Endothelial cell of umbilical vein (primary cell): Measurements from ENCODE around the gene RAB39A.

ENCODE experiments used
- CTCF ChIP-seq, 2 donors: IDR thresholded peaks; 1 replicate in 1 of 2; 2 replicates in 1 of 2; pipeline ENCODE4 v1.5.1; 2011; ENCODE audit warnings: low read length in 2 of 2, mild to moderate bottlenecking in 2 of 2, moderate library complexity in 2 of 2, control low read depth in 1 of 2, inconsistent platforms in 1 of 2, low read depth in 1 of 2; ENCODE audit not compliant: insufficient read depth in 1 of 2; ENCODE audit errors: extremely low read depth in 1 of 2
- EZH2 ChIP-seq: IDR thresholded peaks from 2 replicates; pipeline ENCODE4 v1.6.1; 2012; ENCODE audit warnings: borderline replicate concordance, low read depth, mild to moderate bottlenecking, moderate library complexity, low read length, inconsistent platforms; ENCODE audit not compliant: severe bottlenecking
- FOS ChIP-seq: IDR thresholded peaks from 2 replicates; pipeline ENCODE4 v1.6.1; 2011; ENCODE audit warnings: mild to moderate bottlenecking, low read length, moderate library complexity, borderline replicate concordance; ENCODE audit not compliant: insufficient read depth
- JUN ChIP-seq: IDR thresholded peaks from 2 replicates; pipeline ENCODE4 v1.6.1; 2011; ENCODE audit warnings: borderline replicate concordance, low read depth; ENCODE audit not compliant: insufficient read length, insufficient read depth
- MYC ChIP-seq: IDR thresholded peaks from one replicate; pipeline ENCODE4 v1.6.1; 2011; ENCODE audit warnings: mild to moderate bottlenecking, low read depth, low read length
- POLR2A ChIP-seq: IDR thresholded peaks from 2 replicates; pipeline ENCODE4 v1.6.1; 2012; ENCODE audit warnings: low read depth, mild to moderate bottlenecking, control low read depth, low read length
- POLR2AphosphoS5 ChIP-seq: IDR thresholded peaks from 2 replicates; pipeline ENCODE4 v1.6.1; 2012; ENCODE audit warnings: low read depth, mild to moderate bottlenecking, control low read depth, low read length, moderate library complexity; ENCODE audit not compliant: insufficient read depth

DNA sequence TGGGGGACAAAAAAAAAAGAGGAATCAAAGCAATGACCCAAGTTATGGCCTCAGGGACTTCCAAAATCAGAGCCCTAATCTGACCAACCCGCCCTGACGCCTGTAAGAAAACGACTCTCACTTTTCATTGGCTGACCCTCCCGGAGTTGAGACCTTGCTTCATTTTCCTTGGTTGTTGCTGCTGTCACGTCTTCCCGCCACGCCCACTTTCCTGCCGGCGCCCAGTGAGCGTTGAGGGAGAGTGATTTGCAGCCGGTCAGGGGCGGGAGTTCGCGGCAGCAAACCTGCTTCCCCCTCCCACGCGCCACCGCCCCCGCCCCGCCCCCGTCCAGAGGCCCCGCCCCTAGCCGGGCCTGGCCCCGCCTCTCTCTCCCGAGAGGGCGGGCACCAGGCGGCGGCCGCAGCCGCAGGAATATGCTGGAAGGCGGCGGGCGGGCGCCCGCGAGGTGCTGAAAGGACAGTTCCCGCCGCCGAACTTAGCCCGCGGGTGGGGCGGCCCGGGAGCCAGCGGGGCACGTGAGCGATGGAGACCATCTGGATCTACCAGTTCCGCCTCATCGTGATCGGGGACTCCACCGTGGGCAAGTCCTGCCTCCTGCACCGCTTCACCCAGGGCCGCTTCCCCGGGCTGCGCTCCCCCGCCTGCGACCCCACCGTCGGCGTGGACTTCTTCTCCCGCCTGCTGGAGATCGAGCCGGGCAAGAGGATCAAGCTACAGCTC lies at the start of gene RAB39A:
- TF ChIP-seq CTCF (IDR thresholded peaks at IDR 0.05; ENCODE audit: extremely low read depth in 1 of 2, insufficient read depth in 1 of 2, low read depth in 1 of 2, low read length in 2 of 2), result no peak
- no peak for TF ChIP-seq POLR2AphosphoS5
- TF ChIP-seq POLR2A, result no peak
- TF ChIP-seq MYC, result no peak
- TF ChIP-seq EZH2, result no peak
- no peak for TF ChIP-seq FOS
- no peak for TF ChIP-seq JUN
